ENCODE measurements around the gene TBC1D2. TPM values are rescaled to one million over a fixed set of nuclear protein-coding genes. Genes with fewer than 3 reads are reported as not detected.

TBC1D2 gene
- total and polyA plus RNA-seq, 2 of the 13 experiments (the other 11 are each of a cell fraction or from before 2014, with no cell fraction given), result 2.0 to 2.8 TPM

DNA sequence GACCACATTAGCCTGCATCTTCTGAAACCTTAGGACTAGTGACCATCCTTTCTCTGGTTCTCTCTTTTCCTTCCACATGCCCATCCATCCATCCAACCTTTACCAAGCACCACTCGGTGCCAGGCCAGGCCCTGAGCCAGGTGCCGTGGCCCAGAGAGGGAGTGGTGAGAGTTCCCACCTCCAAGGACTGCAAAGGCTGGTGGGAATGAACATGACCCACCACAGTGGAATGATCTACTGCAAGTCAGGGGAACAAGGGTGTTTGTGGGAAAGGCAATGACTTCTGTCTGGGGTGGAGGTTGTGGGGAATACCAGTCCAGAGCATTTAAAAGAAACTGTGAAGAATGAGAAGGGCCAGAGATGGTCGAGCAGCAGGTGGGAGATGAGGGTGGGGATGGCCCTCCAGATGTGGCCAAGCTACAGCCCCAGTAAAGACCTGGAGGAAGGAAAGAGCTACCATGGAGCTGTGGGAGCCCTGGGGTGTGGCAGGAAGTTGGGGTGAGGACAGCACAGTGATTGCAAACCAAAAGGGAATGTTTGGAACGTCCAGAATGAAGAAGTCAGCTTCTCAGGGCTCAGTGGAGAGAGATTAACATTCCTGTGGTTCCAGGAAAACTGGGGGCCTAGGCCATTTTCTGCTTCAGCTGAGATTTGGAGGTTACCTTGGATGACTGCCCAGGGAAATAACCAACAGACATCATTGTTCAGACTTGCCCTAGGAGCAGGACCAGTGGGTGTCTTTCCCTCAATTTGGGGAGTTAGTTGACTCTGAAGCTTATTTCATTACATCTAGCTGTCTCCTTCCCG, 32.4 kb downstream of the TBC1D2 start:
- no peaks in the 10 kb centered on the region for H3K27me3 ChIP-seq (ENCODE audit: control insufficient read depth in 1 of 2, insufficient read depth in 2 of 2, low read length in 2 of 2)
- H2AFZ ChIP-seq (ENCODE audit: low read length), result no peak overlapping the region
- peak; percentile 20; the same call in 2 of the 3 replicates for ATAC-seq
- no peaks in the 10 kb centered on the region for H3K9me3 ChIP-seq (ENCODE audit: low read length)
- no peaks in the 10 kb centered on the region for H4K20me1 ChIP-seq (ENCODE audit: insufficient read depth, low read length)
- CTCF ChIA-PET (ENCODE audit: low intra/inter-chr PET ratio, low total read pairs), result no interaction called here
- DNase-seq (ENCODE audit: low spot score), result peak; percentile 81
- peak overlapping the region; percentile 31 for H3K27ac ChIP-seq (ENCODE audit: extremely low read length, insufficient read depth, low read length)
- H3K4me1 ChIP-seq (ENCODE audit: insufficient read depth, low read length), result peaks cover 58% of the 10 kb centered on the region
- 0 out of 2 replicates have a peak overlapping the region, but pooled peaks have one; percentile 0 for H3K4me2 ChIP-seq (ENCODE audit: low read depth, low read length)
- no peaks in the 10 kb centered on the region; a peak in 1 of 5 replicates for H3K36me3 ChIP-seq (replicated peaks in 1 of 2; ENCODE audit: control insufficient read depth in 1 of 2, insufficient read depth in 2 of 2, low read length in 2 of 2)
- no peak overlapping the region for H3K4me3 ChIP-seq (replicated peaks in 1 of 3; ENCODE audit: insufficient read depth in 1 of 3, low read depth in 2 of 3, low read length in 3 of 3)
- BruUV-seq (replicated peaks), result no TSS peak
- FAIRE-seq, result no peak
- H3K79me2 ChIP-seq (ENCODE audit: insufficient read depth, low read length), result no peaks in the 10 kb centered on the region
- intact Hi-C loops (cut with micrococcal nuclease; ENCODE audit: unreplicated experiment) (no loop called here), in situ Hi-C loops (cut with HindIII; ENCODE audit: extremely low pct_ligation_motif_present, low pct_unique_long_range_greater_than_20kb) (no loop called here)
- POLR2A ChIA-PET, result no interaction called here
- WGBS (ENCODE audit: low lambda C conversion rate), result 59% methylated on average over 5 of the region's 5 CpGs
- H3K9ac ChIP-seq (ENCODE audit: insufficient read depth, low read depth, low read length), result no peak overlapping the region
- TF ChIP-seq, protein P1, sequence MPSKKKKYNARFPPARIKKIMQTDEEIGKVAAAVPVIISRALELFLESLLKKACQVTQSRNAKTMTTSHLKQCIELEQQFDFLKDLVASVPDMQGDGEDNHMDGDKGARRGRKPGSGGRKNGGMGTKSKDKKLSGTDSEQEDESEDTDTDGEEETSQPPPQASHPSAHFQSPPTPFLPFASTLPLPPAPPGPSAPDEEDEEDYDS (CRISPR knock-in tag; IDR thresholded peaks at IDR 0.05), result no peak
- TF ChIP-seq, protein P2, sequence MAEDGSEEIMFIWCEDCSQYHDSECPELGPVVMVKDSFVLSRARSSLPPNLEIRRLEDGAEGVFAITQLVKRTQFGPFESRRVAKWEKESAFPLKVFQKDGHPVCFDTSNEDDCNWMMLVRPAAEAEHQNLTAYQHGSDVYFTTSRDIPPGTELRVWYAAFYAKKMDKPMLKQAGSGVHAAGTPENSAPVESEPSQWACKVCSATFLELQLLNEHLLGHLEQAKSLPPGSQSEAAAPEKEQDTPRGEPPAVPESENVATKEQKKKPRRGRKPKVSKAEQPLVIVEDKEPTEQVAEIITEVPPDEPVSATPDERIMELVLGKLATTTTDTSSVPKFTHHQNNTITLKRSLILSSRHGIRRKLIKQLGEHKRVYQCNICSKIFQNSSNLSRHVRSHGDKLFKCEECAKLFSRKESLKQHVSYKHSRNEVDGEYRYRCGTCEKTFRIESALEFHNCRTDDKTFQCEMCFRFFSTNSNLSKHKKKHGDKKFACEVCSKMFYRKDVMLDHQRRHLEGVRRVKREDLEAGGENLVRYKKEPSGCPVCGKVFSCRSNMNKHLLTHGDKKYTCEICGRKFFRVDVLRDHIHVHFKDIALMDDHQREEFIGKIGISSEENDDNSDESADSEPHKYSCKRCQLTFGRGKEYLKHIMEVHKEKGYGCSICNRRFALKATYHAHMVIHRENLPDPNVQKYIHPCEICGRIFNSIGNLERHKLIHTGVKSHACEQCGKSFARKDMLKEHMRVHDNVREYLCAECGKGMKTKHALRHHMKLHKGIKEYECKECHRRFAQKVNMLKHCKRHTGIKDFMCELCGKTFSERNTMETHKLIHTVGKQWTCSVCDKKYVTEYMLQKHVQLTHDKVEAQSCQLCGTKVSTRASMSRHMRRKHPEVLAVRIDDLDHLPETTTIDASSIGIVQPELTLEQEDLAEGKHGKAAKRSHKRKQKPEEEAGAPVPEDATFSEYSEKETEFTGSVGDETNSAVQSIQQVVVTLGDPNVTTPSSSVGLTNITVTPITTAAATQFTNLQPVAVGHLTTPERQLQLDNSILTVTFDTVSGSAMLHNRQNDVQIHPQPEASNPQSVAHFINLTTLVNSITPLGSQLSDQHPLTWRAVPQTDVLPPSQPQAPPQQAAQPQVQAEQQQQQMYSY (CRISPR knock-in tag; IDR thresholded peaks at IDR 0.05), result no peak
- peak; percentile 95 for TF ChIP-seq GFI1 (CRISPR knock-in tag; IDR thresholded peaks at IDR 0.05; ENCODE audit: borderline replicate concordance)
- TF ChIP-seq HOXA3 (CRISPR knock-in tag; IDR thresholded peaks at IDR 0.05), result no peak
- TF ChIP-seq, protein P3, sequence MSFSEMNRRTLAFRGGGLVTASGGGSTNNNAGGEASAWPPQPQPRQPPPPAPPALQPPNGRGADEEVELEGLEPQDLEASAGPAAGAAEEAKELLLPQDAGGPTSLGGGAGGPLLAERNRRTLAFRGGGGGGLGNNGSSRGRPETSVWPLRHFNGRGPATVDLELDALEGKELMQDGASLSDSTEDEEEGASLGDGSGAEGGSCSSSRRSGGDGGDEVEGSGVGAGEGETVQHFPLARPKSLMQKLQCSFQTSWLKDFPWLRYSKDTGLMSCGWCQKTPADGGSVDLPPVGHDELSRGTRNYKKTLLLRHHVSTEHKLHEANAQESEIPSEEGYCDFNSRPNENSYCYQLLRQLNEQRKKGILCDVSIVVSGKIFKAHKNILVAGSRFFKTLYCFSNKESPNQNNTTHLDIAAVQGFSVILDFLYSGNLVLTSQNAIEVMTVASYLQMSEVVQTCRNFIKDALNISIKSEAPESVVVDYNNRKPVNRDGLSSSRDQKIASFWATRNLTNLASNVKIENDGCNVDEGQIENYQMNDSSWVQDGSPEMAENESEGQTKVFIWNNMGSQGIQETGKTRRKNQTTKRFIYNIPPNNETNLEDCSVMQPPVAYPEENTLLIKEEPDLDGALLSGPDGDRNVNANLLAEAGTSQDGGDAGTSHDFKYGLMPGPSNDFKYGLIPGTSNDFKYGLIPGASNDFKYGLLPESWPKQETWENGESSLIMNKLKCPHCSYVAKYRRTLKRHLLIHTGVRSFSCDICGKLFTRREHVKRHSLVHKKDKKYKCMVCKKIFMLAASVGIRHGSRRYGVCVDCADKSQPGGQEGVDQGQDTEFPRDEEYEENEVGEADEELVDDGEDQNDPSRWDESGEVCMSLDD (CRISPR knock-in tag; IDR thresholded peaks at IDR 0.05; ENCODE audit: borderline replicate concordance), result peak; percentile 57; the same call in 1 of the 2 replicates
- TF ChIP-seq RXRB (CRISPR knock-in tag; IDR thresholded peaks at IDR 0.05; ENCODE audit: borderline replicate concordance), result 0 out of 2 replicates have a peak, but pooled peaks have one; percentile 10
- TF ChIP-seq ZNF382 (CRISPR knock-in tag; IDR thresholded peaks at IDR 0.05; ENCODE audit: borderline replicate concordance), result no peak
- TF ChIP-seq GTF2F1 (IDR thresholded peaks at IDR 0.05; ENCODE audit: low read length), result no peak
- TF ChIP-seq, protein P4, sequence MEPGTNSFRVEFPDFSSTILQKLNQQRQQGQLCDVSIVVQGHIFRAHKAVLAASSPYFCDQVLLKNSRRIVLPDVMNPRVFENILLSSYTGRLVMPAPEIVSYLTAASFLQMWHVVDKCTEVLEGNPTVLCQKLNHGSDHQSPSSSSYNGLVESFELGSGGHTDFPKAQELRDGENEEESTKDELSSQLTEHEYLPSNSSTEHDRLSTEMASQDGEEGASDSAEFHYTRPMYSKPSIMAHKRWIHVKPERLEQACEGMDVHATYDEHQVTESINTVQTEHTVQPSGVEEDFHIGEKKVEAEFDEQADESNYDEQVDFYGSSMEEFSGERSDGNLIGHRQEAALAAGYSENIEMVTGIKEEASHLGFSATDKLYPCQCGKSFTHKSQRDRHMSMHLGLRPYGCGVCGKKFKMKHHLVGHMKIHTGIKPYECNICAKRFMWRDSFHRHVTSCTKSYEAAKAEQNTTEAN (CRISPR knock-in tag; conservative IDR thresholded peaks at IDR 0.05), result no peak
- TF ChIP-seq, protein P5, sequence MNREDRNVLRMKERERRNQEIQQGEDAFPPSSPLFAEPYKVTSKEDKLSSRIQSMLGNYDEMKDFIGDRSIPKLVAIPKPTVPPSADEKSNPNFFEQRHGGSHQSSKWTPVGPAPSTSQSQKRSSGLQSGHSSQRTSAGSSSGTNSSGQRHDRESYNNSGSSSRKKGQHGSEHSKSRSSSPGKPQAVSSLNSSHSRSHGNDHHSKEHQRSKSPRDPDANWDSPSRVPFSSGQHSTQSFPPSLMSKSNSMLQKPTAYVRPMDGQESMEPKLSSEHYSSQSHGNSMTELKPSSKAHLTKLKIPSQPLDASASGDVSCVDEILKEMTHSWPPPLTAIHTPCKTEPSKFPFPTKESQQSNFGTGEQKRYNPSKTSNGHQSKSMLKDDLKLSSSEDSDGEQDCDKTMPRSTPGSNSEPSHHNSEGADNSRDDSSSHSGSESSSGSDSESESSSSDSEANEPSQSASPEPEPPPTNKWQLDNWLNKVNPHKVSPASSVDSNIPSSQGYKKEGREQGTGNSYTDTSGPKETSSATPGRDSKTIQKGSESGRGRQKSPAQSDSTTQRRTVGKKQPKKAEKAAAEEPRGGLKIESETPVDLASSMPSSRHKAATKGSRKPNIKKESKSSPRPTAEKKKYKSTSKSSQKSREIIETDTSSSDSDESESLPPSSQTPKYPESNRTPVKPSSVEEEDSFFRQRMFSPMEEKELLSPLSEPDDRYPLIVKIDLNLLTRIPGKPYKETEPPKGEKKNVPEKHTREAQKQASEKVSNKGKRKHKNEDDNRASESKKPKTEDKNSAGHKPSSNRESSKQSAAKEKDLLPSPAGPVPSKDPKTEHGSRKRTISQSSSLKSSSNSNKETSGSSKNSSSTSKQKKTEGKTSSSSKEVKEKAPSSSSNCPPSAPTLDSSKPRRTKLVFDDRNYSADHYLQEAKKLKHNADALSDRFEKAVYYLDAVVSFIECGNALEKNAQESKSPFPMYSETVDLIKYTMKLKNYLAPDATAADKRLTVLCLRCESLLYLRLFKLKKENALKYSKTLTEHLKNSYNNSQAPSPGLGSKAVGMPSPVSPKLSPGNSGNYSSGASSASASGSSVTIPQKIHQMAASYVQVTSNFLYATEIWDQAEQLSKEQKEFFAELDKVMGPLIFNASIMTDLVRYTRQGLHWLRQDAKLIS (CRISPR knock-in tag; IDR thresholded peaks at IDR 0.05), result no peak

All from HepG2 (cell line).